ENCODE results near the gene NTNG1. TPM values are rescaled to one million over a fixed set of nuclear protein-coding genes. Genes with fewer than 3 reads are reported as not detected.

Gene NTNG1
- total and polyA plus RNA-seq, 8 donors: 5.7 to 28.0 (median 22.3) TPM

DNA sequence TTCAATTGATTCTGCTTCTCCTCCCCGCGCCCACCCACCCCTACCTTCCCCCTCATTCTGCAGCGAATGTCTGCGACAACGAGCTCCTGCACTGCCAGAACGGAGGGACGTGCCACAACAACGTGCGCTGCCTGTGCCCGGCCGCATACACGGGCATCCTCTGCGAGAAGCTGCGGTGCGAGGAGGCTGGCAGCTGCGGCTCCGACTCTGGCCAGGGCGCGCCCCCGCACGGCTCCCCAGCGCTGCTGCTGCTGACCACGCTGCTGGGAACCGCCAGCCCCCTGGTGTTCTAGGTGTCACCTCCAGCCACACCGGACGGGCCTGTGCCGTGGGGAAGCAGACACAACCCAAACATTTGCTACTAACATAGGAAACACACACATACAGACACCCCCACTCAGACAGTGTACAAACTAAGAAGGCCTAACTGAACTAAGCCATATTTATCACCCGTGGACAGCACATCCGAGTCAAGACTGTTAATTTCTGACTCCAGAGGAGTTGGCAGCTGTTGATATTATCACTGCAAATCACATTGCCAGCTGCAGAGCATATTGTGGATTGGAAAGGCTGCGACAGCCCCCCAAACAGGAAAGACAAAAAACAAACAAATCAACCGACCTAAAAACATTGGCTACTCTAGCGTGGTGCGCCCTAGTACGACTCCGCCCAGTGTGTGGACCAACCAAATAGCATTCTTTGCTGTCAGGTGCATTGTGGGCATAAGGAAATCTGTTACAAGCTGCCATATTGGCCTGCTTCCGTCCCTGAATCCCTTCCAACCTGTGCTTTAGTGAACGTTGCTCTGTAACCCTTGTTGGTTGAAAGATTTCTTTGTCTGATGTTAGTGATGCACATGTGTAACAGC is 339.9 kb downstream of the NTNG1 start:
- ATAC-seq (peak; percentile 33), DNase-seq (peak; percentile 18 to 74 (median 33))
- H3K4me1 ChIP-seq: no peaks in the 10 kb centered on the region
- peaks cover 12 to 60% of the 10 kb centered on the region in 2 donors for H3K27me3 ChIP-seq
- intact Hi-C loops (cut with DNase I): no loop called here
- TF ChIP-seq, protein P1, sequence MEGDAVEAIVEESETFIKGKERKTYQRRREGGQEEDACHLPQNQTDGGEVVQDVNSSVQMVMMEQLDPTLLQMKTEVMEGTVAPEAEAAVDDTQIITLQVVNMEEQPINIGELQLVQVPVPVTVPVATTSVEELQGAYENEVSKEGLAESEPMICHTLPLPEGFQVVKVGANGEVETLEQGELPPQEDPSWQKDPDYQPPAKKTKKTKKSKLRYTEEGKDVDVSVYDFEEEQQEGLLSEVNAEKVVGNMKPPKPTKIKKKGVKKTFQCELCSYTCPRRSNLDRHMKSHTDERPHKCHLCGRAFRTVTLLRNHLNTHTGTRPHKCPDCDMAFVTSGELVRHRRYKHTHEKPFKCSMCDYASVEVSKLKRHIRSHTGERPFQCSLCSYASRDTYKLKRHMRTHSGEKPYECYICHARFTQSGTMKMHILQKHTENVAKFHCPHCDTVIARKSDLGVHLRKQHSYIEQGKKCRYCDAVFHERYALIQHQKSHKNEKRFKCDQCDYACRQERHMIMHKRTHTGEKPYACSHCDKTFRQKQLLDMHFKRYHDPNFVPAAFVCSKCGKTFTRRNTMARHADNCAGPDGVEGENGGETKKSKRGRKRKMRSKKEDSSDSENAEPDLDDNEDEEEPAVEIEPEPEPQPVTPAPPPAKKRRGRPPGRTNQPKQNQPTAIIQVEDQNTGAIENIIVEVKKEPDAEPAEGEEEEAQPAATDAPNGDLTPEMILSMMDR (IDR thresholded peaks at IDR 0.05): no peak
- no peak overlapping the region for H3K4me3 ChIP-seq
- no peaks in the 10 kb centered on the region for H3K36me3 ChIP-seq
- H3K9me3 ChIP-seq: no peaks in the 10 kb centered on the region
- no peak overlapping the region for H3K27ac ChIP-seq

DNA sequence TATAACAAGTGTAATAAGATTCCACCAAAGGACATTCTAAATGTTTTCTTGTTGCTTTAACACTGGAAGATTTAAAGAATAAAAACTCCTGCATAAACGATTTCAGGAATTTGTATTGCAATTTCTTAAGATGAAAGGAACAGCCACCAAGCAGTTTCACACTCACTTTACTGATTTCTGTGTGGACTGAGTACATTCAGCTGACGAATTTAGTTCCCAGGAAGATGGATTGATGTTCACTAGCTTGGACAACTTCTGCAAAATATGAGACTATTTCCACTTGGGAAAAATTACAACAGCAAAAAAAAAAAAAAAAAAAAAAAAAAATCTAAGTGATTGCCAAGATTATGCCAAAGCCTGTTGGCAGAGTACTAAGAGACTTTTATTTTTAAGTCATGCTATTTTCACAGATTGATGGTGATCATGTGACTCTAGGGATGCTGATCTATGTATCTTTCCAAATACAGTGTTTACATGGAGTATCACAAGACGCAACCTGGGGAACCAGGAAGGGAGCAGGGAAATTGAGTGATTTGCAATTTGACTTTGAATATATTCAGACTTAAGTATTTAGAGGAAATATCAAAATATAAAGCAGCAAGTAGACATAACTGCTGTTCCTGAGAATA is 341.0 kb downstream of the NTNG1 start:
- DNase-seq: peak in 1 of 4 donors; percentile 11
- ATAC-seq: no peak
- no peaks in the 10 kb centered on the region for H3K4me1 ChIP-seq
- peaks cover 8 to 59% of the 10 kb centered on the region in 2 donors for H3K27me3 ChIP-seq
- no peaks in the 10 kb centered on the region for H3K9me3 ChIP-seq
- H3K4me3 ChIP-seq: no peak overlapping the region
- H3K36me3 ChIP-seq: no peaks in the 10 kb centered on the region
- TF ChIP-seq, protein P1 (IDR thresholded peaks at IDR 0.05): no peak
- no peak overlapping the region for H3K27ac ChIP-seq
- intact Hi-C loops (cut with DNase I): no loop called here

DNA sequence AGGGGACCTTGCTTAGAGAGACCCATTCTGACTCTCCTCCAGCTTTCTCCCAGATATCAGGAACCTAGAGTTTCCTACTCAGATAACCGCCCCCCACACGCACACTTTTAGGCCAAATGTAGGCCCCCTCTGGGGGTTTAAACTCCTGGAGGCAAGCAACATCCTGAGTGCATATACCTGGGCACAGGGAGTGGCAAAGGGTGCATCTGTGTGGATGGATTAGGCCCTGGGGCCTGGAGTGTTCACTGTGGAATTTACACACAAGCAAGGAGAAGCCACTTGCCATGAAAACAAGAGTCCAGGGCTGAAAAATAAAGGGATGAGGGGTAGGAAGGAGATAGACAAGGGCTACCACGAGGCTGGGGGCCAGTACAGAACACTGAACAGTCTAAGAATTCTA is 343.1 kb downstream of the NTNG1 start:
- DNase-seq (no peak), ATAC-seq (no peak)
- TF ChIP-seq, protein P1 (IDR thresholded peaks at IDR 0.05): no peak
- Histone ChIP-seq H3K27me3 (peaks cover 10 to 42% of the 10 kb centered on the region in 2 donors), H3K4me3 (no peak overlapping the region), H3K4me1 (no peaks in the 10 kb centered on the region), H3K27ac (no peak overlapping the region), H3K36me3 (no peaks in the 10 kb centered on the region), H3K9me3 (no peaks in the 10 kb centered on the region)
- intact Hi-C loops (cut with DNase I): no loop called here

DNA sequence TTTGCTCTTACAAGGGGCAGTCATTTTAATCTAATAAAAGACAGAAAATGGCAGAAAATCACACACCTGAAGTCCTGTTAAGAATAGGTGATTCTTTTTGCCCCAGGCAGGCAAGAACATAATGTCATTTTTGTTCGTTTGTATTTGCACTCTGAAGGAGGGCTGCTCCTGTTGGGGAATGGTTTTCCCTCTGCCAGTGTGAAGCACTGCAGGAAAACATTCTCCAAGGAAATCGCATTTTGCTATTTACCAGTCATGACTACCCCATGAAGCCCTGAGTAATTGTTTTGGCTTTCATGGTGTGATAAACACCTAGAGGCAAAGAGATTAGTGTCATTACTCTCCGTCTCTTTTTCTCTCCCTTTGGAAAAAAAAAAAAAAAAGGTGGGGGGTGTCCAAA is 345.5 kb downstream of the NTNG1 start:
- TF ChIP-seq, protein P1 (IDR thresholded peaks at IDR 0.05): no peak
- no peak for ATAC-seq
- H3K9me3 ChIP-seq: no peaks in the 10 kb centered on the region
- H3K36me3 ChIP-seq: no peaks in the 10 kb centered on the region
- peaks cover 5 to 35% of the 10 kb centered on the region in 2 donors for H3K27me3 ChIP-seq
- no peak overlapping the region for H3K27ac ChIP-seq
- H3K4me1 ChIP-seq: no peaks in the 10 kb centered on the region
- intact Hi-C loops (cut with DNase I): no loop called here
- no peak for DNase-seq
- no peak overlapping the region for H3K4me3 ChIP-seq

DNA sequence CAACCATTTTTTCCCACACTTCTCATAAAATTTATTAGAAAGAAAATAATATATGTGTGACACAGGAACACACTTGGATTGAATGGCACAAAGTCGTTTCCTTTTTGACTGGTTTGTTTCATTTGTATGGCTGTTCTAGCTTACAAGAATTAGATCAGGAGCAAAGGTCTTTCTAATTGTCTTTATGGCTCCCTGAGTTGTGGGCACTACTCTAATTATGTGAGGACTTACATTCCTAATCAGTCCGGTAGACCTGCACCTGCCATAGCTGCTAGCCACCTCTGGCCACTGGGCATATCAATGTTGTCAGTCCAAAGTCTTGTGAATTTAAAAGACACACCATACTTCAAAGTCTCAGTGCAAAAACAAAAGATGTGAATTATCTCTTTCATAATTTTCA is 346.7 kb downstream of the NTNG1 start:
- H3K27ac ChIP-seq: no peak overlapping the region
- H3K4me1 ChIP-seq: no peaks in the 10 kb centered on the region
- H3K9me3 ChIP-seq: no peaks in the 10 kb centered on the region
- TF ChIP-seq, protein P1 (IDR thresholded peaks at IDR 0.05): no peak
- intact Hi-C loops (cut with DNase I): no loop called here
- ATAC-seq (no peak), DNase-seq (no peak)
- H3K27me3 ChIP-seq: peaks cover 5 to 31% of the 10 kb centered on the region in 2 donors
- no peak overlapping the region for H3K4me3 ChIP-seq
- no peaks in the 10 kb centered on the region for H3K36me3 ChIP-seq
